RKO (cell line): ENCODE data around the gene ZNF174.
A peak's percentile ranks its signal among the peaks of the same experiment; 100 is the strongest.

Experiments used
- DNase-seq: peaks from one replicate; pipeline ENCODE4 v3.0.0-alpha.2; 2016; ENCODE audit warnings: low spot score

Gene ZNF174

GRCh38 chr16:3443108-3444031 lies 42.4 kb downstream of the ZNF174 start, which contains the start of the genes NAA60 and ZNF597:
Gene NAA60 (plus strand): TSS chr16:3443680. CDS start chr16:3476228, 32,548 bp downstream.
Gene ZNF597 (minus strand): TSS chr16:3443504. CDS start chr16:3443153, 351 bp downstream.
- peak; percentile 94 for DNase-seq

DNA sequence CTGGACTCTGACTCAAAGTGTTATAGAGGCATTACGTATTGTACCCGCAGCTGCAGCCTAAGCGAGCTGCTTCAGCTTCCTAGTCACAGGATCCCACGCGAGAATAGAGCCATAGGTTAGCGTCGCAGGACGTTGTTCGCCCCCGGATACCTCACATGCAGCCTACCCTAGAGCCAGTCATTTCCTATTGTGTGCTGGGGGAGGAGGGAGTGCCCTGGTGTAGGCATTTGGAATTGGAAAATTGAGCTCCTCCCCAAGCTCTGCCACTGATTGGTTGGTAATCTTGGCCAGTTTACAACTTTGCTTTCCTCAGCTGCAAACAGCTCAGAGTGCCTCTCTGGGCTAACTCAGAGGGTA lies 43.0 kb downstream of the ZNF174 start:
- DNase-seq = peak; percentile 92

GRCh38 chr16:3454093-3454492 lies 53.1 kb downstream of the ZNF174 start:
- peak; percentile 52 for DNase-seq

DNA sequence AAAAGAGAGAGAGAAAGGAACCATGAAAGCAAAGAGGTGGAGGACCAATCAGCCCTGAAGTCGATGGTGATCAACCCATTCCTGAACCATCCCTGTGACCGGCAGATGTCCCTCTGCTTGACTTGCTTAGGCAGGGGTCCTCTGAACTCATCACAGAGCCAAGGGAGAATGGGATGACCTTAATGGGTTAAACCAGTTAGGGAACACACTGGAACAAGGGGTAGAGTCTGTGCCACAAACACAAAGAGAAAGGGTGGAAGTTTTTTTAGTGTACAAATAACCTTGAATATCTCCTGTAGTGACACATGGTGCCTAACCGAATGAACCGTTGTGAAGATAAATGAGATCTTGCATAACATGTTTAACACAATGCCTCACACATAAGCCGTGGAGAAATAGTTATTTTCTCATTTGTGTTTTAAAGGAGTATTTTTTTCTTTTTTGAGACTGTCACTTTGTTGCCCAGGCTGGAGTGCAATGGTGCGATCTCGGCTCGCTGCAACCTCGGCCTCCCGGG lies 53.7 kb downstream of the ZNF174 start:
- no peak for DNase-seq

GRCh38 chr16:3457434-3458252 lies 56.6 kb downstream of the ZNF174 start:
- peak; percentile 91 for DNase-seq

GRCh38 chr16:3458278-3458851 lies 57.4 kb downstream of the ZNF174 start:
- DNase-seq = peak; percentile 40

DNA sequence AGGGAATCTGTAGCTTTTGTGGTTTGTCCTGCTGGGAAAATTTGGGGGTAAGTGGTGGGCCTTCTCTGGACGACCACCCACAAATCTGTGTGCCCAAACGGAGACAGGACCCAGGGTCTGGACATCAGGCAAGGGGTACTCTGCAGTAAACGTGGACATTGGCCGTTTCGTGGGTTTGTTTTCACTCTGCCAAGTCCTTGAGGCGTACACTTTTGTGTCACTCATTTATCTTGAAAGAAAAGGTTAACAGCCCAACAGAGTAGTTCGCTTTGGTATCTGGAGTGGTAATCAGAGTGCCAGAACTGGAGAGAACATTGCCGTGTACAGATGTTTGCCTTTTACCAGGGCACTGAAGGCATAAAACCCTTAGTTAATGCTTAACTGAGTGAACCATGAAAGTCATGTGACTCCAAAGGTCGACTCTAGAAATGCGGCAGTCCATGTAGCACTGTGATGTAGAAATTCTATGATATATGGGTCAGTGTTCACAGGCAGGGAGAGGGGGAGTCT lies 57.9 kb downstream of the ZNF174 start:
- peak; percentile 45 for DNase-seq
